ENCODE data around the gene CRY1.

Gene CRY1

DNA sequence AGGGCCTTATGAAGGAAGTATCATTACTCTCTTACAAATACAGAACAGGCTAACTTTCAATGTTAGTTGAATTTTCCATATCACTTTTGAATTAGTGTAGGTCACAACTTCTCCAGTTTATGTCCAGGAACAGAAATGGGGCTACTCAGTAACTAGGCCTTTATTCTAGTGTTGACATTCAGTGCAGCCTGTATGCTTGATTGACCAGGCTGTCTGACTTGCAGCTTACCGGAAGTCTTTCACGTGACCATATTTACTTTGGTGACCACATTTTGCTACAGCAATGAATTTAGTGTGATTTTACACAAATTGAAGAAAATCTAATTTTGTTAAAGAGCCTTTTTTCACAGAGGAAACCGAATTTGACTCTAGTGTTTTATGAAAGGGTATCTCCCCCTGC lies 118.8 kb downstream of the CRY1 start:
- no peak for DNase-seq (ENCODE audit: extremely low read depth in 1 of 2, low read depth in 1 of 2)

DNA sequence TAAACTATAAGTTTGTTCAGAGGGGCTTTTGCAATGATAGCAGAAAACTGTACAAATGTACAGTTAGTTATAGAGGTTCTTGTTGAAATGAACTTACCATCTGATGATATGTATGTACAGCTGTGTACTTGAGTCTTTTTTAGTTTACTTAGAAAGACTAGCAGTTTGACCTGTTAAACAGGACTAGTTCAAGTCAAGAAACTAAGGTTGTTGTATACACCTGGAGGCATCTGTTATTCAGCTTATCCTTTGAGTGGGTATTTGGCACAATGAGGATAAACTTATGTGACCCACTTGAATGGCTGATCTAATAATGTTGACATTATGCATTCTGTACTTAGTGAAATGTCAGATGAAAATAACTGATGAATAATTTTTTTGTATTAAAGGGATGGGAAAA lies 119.8 kb downstream of the CRY1 start:
- DNase-seq (ENCODE audit: extremely low read depth in 1 of 2, low read depth in 1 of 2), result no peak

DNA sequence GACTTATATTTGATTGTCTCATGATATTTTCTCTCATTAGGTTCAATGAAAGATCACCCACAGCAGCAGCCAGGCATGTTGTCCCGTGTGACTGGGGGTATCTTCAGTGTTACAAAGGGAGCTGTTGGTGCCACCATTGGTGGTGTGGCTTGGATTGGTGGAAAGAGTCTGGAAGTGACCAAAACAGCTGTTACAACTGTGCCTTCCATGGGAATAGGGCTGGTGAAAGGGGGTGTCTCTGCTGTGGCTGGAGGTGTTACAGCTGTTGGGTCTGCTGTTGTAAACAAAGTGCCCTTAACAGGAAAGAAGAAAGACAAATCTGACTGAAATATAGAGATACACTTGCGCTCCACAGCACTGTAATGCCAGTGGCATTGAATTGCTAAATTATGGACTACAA lies 122.3 kb downstream of the CRY1 start:
- no peak for DNase-seq (ENCODE audit: extremely low read depth in 1 of 2, low read depth in 1 of 2)

DNA sequence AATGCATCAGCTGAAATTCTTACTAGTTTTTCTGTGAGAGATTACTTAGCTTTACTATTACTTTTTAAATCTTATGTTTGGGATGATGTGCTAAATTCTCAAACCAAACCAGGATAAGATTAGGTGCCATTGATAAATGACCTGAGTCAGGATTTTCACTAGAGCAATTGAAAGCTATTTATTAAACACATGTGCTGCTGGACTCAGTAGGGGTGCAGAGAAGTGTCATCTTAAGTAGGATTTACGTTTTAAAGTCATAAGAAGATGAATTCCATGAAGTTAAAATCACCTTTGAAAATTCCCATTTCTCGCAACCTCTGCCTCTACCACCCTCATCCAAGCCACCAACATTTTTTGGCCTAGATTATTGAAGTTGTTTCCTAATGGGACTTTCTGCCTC lies 128.8 kb downstream of the CRY1 start:
- no peak for DNase-seq (ENCODE audit: extremely low read depth in 1 of 2, low read depth in 1 of 2)

DNA sequence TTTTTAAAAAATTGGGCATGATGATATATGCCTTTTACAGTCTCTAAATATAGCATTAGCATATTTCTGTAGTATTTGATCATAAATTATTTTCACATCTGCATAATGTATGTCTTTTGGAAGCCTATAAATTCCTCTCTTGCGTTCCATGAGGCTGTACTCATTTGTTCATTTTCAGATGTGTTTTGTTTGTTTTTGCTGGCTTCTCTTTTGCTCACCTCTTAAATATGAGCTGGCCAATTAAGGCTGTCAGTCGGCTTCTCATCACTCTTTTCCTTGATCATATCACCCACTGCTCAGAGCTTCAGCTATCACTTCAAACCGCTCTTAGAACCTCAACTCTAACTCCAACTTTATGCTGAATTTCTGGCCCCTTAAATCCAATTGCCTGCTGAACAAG lies 131.1 kb downstream of the CRY1 start:
- DNase-seq (ENCODE audit: extremely low read depth in 1 of 2, low read depth in 1 of 2), result no peak

DNA sequence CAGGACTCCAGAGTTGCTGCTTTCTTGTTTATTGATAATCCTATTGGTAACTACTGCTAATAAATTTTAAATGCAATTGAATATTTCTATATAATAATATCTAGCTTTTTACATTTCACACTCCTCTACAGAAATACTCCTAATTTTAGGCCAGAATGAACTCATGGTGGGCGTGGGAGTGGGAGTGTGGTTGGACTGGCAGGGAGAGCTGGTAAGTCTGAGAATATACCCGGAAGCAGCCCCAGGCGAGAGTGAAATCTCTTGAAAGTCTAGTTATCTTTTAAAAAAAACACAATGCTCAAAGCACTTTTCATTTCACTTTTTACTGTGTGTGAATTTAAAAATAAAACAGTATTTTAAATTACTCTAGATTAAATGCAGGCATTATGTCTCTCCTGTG lies 132.9 kb downstream of the CRY1 start:
- DNase-seq (ENCODE audit: extremely low read depth in 1 of 2, low read depth in 1 of 2), result no peak

DNA sequence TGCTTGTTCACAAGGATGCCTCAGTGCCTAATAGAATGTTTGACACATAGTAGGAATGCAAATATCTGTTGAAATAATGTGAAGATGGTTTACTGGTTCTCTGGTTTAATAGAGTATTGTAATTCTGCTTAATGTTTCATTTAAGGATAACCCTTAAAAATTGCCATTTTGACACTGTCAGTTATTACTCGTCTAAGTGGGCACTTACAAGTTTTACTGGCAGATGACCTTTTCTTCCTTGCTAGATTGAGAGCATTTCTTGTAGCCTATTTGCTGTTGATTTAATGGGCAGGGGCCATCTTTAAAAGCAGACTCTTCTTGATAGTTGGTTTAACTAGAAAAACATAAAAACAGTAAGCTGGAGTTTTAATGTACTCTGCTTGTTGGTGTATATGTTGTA lies 135.8 kb downstream of the CRY1 start:
- DNase-seq (ENCODE audit: extremely low read depth in 1 of 2, low read depth in 1 of 2), result no peak

DNA sequence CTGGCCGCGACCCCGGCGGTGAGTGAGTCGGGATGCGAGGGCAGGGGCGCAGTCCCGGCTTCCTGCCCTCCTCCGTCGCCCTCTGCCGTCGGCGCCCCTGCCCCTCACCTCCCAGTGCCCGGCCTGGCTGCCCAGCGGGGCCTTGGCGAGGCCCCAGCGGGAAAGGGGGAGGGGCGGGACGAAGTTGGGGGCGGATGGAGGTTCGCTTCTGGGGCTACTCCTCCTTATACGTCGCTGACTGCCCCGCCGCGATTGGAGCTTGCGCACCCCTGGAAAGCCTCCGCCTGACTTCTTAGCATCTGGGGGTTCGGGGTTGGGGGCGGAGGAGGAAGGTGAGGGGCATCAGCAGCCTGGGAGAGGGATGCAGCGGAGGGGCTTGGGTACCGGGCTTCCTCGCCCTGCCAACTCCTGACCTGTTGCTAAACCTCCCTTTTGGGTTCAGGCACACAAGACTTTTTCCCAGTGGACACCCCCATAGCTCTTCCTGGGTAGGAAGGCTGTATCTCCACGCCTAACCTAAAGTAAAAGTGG lies 137.2 kb downstream of the CRY1 start:
- peak; percentile 31 to 55 for DNase-seq (ENCODE audit: extremely low read depth in 1 of 2, low read depth in 1 of 2)

DNA sequence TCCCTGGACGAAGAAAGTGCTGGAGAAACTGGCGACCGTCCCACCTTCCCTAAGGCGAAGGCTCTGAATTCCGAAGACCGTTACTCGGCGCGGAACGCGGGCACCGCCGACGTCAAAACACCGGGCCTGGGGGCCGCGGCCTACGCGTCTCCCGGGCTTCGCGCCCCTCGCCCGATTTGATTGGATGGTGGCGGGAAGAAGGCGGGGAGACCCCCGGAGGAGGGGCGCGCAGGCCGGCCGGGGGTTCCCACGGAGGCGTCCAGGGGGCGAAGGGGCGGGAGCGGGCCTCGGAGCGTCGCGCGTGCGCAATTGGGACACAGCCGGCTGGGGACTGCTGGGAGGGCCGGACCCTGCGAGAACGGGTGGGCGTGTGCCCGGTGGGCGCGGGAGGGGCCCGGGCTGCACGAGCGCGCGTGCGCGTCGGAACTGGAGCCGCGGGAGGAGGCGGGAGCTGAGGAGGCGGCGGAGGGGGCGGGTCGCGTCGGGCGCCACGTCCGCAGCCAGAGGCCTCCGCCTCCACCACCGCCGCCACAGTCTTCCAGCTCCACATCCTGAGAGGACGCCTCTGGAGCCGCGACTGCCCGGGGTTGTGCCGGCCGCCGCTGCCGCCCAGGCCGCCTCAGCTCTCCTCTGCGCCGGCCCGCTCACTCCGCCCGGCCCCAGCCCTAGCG lies 137.8 kb downstream of the CRY1 start, which contains the start of gene TMEM263:
Gene TMEM263, plus strand, starts transcription at position 531 of the 671 bp plus-strand sequence. CDS start 11,210 bp downstream, outside the sequence.
- DNase-seq (ENCODE audit: extremely low read depth in 1 of 2, low read depth in 1 of 2), result peak; percentile 87

DNA sequence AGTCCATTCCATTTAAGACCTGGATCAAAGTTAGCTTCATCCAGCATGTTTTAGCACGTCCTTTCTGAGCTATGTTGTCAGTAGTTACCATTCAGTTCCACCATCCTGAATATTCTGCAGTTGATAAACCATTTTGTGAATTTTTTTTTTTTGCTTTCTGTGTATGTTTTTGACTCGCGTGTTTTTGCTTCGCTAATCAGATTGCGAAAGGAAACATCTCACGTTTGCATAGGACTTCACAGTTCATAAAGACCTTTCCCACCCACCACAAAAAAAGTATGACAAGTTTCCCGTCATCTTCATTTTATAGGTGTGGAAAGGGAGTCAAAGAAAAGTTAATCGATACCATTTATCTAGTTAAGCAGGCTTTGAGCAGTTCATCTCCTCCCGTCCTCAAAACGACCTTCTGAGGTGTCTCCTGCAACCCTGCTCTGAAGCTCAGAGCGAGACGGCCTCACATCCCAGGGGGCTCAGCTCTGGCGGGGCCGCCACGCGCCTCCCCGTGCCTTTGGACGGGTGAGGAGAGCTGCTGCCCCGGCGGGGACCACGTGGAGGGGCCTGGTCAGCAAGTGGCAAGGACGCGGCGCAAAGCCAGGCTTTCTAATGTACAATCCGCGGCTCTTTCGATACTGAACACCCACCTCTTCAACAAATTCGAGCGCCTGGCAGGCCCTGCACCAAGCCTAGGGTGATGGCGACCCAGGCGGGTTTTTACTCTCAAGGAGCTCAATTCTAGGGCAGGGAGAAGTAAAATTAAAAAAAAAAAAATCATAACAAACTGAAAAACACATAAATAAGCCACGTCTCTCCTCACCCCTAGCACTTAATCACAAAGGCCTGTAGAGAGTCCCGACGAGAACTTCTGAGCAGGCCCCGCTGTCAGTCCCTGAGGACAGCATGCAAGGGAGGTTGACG lies 138.6 kb downstream of the CRY1 start:
- DNase-seq (ENCODE audit: extremely low read depth in 1 of 2, low read depth in 1 of 2), result peak in 1 of 2 donors; percentile 0

DNA sequence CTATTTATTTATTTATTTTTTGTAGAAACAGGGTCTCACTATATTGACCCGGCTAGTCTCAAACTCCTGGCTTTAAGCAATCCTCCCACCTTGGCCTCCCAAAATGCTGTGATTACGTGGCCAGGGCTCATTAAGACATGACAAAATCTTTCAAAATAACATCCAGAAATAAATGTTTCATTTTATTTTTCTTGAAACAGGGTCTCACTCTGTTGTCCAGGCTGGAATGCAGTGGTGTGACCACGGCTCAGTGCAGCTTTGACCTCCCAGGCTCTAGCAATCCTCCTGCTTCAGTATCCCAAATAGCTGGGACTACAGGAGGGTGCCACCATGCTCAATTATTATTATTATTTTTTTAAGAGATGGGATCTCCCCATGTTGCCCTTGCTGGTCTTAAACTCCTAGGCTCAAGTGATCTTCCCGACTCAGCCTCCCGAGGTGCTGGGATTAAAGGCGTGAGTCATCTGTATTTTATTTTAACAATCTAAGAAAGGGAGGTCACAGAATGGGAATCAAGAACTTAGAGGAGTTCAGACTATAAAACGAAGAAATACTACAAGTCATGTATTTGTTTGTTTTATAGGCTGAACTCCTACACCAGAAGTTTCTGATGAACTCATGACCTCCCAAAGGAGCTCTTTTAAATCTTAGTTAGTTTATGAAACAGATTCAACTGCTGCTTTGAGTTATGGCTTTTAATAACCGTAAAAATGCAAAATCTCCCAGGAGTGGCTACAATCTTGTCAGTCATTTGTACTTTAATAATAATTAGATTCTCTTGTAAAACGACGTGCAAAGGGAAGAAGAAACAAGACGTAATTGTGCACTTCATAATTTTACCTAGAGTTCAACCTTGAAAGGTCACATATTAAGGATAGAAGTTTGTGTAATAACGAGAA lies 139.7 kb downstream of the CRY1 start:
- no peak for DNase-seq (ENCODE audit: extremely low read depth in 1 of 2, low read depth in 1 of 2)

DNA sequence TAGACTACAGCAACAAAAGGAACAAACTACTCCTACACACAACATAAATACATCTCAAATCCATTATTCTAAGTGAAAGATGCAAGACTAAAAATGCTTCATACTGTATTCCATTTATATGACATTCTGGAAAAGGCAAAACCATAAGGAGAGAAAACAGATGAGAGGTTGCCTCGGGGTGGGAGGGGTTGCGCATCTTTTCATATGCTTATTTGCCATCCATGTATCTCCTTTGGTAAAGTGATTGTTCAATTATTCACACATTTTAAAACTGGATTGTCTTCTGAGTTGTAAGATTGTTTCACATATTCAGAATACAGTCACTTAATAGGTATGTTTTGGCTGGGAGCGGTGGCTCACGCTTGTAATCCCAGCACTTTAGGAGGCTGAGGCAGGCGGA lies 142.8 kb downstream of the CRY1 start:
- DNase-seq (ENCODE audit: extremely low read depth in 1 of 2, low read depth in 1 of 2), result no peak

DNA sequence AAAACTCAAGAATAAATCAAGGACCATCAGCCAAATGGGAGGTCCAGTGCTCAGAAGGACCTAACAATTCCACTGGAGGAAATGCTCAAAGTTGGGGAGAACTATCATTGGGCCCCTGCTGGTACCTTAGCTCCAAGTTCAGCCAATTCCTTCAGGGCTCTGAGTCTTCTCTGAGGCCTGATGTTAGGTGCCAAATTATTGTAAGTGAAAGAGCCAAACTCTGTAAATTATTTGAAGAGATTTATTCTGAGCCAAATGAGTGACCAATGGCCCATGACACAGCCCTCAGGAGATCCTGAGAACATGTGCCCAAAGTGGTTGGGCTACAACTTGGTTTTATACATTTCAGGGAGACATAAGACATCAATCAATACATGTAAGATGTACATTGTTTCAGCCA lies 145.9 kb downstream of the CRY1 start:
- DNase-seq (ENCODE audit: extremely low read depth in 1 of 2, low read depth in 1 of 2), result no peak

DNA sequence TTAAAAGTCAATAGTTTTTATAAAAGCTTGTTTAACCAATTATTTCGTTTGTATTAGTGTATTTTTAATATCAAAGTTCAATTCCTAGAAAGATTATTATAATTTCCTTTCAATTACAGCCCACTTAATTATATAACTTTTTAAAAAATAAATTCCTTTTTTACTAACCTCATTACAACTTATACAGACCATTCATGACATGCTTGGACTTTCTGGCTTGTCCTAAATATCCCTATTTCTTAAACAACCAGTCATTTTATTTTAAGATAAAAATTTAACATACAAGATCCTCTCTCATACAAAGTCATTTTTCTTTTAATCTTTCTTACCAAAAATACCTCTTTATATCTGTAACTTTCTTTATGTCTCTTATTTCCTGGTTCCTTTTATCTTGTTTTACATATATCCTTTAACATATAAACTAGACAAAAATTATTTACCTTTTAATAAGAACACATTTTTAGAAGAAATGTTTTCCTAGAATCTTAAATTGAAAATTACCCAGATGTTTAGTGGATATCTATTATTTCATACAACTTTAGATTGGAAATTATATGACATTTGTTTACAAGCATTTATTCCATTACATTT lies 148.0 kb downstream of the CRY1 start:
- DNase-seq (ENCODE audit: extremely low read depth in 1 of 2, low read depth in 1 of 2), result no peak

DNA sequence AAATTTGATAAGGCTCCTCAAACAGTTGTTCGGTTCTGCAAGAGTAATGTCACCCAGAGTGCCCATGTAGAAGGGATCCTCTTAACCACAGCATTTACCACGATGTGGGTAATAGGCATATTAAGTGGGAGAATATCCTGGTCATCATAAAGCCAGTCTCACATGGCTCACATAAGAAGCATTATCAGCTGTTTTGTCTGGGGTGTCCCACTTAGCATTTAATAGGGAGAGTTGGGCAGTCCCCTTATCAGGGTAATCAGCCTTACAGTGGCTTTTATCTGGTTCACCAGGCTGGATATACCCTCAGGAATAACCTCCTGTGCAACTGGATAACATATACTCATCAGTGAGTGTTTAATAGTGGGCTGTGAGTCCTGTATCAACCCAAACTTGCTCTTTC lies 150.6 kb downstream of the CRY1 start:
- DNase-seq (ENCODE audit: extremely low read depth in 1 of 2, low read depth in 1 of 2), result no peak

DNA sequence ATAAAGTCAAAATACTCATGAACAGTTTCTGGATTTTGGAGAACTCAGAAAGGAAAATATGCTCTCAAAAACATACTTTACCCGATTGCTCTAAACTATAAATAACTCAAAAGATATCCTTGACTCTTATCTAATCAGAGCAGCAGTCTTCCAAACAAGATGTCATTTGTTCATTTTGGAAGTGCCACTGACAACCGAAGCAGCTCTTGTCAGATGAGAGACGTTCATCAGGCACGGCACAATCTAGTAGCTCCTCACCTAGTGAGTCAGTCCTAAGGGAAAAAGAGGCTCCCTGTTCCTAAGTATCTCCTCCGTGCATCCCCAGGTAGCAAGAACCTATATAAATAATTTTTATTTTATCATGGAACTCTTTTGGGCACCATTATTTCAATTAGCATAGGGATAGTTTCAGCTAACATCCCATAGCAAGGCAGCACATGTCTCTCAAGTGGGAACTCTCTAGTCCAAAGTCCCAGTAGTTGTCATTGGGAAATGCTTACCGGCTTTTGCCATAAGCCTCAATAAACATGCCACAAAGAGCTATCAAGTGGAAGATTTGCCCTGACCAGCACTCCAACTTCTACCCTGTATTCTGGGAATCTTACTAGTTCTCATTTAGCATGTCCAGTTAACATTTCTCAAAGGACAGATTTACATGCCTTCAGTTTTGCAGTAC lies 151.7 kb downstream of the CRY1 start:
- DNase-seq (ENCODE audit: extremely low read depth in 1 of 2, low read depth in 1 of 2), result no peak

All from stimulated activated CD8-positive, alpha-beta memory T cell treated with anti-CD3 and anti-CD28 coated beads, Interleukin-7, amount 100 ng/mL, for 48 hours (primary cell).